Measurements from ENCODE around the gene RFNG. TPM values are rescaled to one million over a fixed set of nuclear protein-coding genes. Genes with fewer than 3 reads are reported as not detected.
A peak's percentile ranks its signal among the peaks of the same experiment; 100 is the strongest.

The RFNG gene
- total RNA-seq, 1 experiment from 2014 or later: 52.0 TPM

DNA sequence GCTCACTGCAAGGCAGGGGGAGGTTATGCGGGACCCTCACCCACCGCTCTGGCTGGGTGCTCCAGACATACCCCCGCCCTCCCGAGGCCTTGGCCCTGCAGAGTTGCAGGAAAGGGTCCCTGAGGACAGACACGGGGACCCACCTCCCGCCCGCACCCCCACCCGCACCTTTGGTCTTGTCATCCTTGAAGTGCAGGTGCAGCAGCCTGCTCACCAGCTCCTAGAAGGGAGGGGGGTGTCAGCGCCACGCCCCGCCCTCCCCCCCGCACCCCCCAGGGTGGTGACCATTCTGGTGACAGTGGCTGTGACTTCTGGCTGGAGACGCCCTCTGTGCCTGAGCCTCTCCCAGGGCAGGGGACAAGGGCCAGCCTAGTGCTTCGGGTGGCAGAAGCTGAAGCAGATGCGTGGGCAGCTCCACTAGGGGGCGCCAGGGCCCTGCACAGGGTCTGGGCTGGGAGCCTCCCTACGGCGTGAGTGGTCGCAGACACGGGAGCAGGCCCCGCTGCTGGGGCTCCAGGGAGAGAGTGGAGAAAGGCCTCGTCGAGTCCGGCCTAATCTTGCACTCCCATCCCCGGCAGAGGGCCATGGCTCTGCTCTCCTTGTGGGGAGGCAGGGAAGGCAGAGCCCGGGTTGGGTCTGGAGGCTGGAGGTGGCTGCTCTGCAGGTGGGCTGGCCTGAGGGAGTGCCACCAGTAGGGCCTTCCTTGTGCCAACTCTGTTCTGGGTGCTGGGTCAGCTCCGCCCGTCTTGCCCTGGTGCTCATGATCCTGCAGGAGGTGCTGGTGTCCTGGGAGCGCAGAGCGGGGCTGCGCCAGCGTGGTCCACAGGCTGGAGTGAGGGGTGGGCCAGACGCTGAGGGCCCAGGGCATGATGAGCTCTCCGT lies 31.7 kb downstream of the RFNG start (continued):
- TF ChIP-seq YY1 (IDR thresholded peaks at IDR 0.05; ENCODE audit: extremely low read depth, insufficient replicate concordance, low read depth, low read length) (no peak), TCF7L2 (IDR thresholded peaks at IDR 0.05; ENCODE audit: borderline replicate concordance, extremely low read depth, insufficient read depth, insufficient read length) (no peak), POLR2AphosphoS5 (IDR thresholded peaks at IDR 0.05; ENCODE audit: low read depth, low read length) (no peak; the same call in 1 of the 2 replicates)
- TF ChIP-seq, protein P1, sequence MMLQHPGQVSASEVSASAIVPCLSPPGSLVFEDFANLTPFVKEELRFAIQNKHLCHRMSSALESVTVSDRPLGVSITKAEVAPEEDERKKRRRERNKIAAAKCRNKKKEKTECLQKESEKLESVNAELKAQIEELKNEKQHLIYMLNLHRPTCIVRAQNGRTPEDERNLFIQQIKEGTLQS (IDR thresholded peaks at IDR 0.05): no peak

GRCh38 chr17:82018989-82019689 lies 32.5 kb downstream of the RFNG start:
- no peak for TF ChIP-seq ZFX (IDR thresholded peaks at IDR 0.05)
- TF ChIP-seq SIN3A (IDR thresholded peaks at IDR 0.05; ENCODE audit: low read depth): no peak
- TF ChIP-seq EGR1 (IDR thresholded peaks at IDR 0.05; ENCODE audit: low read depth): no peak
- TF ChIP-seq TCF7L2 (IDR thresholded peaks at IDR 0.05; ENCODE audit: borderline replicate concordance, extremely low read depth, insufficient read depth, insufficient read length): no peak
- TF ChIP-seq SP1 (IDR thresholded peaks at IDR 0.05; ENCODE audit: low read depth): no peak
- peak overlapping the region; percentile 36; the same call in 1 of the 2 replicates for H3K27ac ChIP-seq (ENCODE audit: low read depth, low read length)

More at GRCh38 chr17:82018989-82019689, 32.5 kb downstream of the RFNG start:
- Histone ChIP-seq H3K4me1 (ENCODE audit: control insufficient read depth in 1 of 2, insufficient read depth in 2 of 2, low read length in 2 of 2) (peaks cover 24 to 42% of the 10 kb centered on the region in 2 experiments), H3K27me3 (ENCODE audit: insufficient read depth, low read length) (no peaks in the 10 kb centered on the region), H4K20me1 (ENCODE audit: insufficient read depth) (peaks cover 4% of the 10 kb centered on the region; the same call in 1 of the 2 replicates), H3K9ac (ENCODE audit: low read length) (no peak overlapping the region), H2AFZ (ENCODE audit: low read depth, low read length, poor library complexity, severe bottlenecking) (no peak overlapping the region), H3K9me3 (ENCODE audit: control insufficient read depth in 1 of 2, insufficient read depth in 1 of 2, low read depth in 1 of 2, low read length in 2 of 2) (no peaks in the 10 kb centered on the region), H3K36me3 (ENCODE audit: control insufficient read depth in 1 of 2, insufficient read depth in 2 of 2, low read length in 2 of 2) (peaks cover 0 to 10% of the 10 kb centered on the region in 2 experiments; a peak in 1 of 4 replicates), H3K9me2 (ENCODE audit: insufficient read depth) (no peaks in the 10 kb centered on the region), H3K4me3 (replicated peaks in 1 of 2; ENCODE audit: low read depth in 1 of 2, low read length in 2 of 2) (no peak overlapping the region), H3K4me2 (ENCODE audit: low read length) (no peak overlapping the region), H3K79me2 (ENCODE audit: insufficient read depth, low read length) (peaks cover 43% of the 10 kb centered on the region)
- ChIA-PET CTCF (interaction anchor here (0.7 to 5.3 kb wide), 14 partner anchors 8 to 169 kb away, joined by 3 to 151 read pairs (median 6); partner anchors contain the start of genes ARHGDIA, DCXR, MAFG and NOTUM), RAD21 (ENCODE audit: low non-redundant PET in 1 of 2, low total read pairs in 2 of 2, uncharacterized antibody in 2 of 2, unreplicated experiment in 2 of 2) (interaction anchor here (4.8 to 5.3 kb wide), 2 partner anchors 59 kb away, joined by 40 to 50 read pairs; partner anchors contain the start of gene NOTUM (in 2 of the 2)), POLR2A (interaction anchor here (1.0 to 1.5 kb wide), 2 partner anchors 12 to 16 kb away, joined by 3 to 4 read pairs; partner anchors contain the start of gene RAC3)
- BruUV-seq (replicated peaks): TSS peak; percentile 13
- ATAC-seq (no peak), DNase-seq (ENCODE audit: low read depth, low spot score) (no peak)
- intact Hi-C loops (cut with micrococcal nuclease): no loop called here
